ENCODE data around the gene MPHOSPH9. TPM values are rescaled to one million over a fixed set of nuclear protein-coding genes. Genes with fewer than 3 reads are reported as not detected.

Gene MPHOSPH9
- total RNA-seq, 1 experiment from 2014 or later, result 72.3 TPM

GRCh38 chr12:123129621-123130020 is 103.3 kb downstream of the MPHOSPH9 start:
- BruUV-seq (replicated peaks), result no TSS peak
- H3K27ac ChIP-seq (ENCODE audit: low read length), result no peak overlapping the region
- POLR2A ChIA-PET, result no interaction called here
- CTCF ChIA-PET, result no interaction called here
- H3K4me1 ChIP-seq (ENCODE audit: control insufficient read depth, insufficient read depth, low read length), result peaks cover 37% of the 10 kb centered on the region
- H3K4me3 ChIP-seq (ENCODE audit: low read depth in 2 of 2, low read length in 2 of 2), result no peak overlapping the region
- H3K27me3 ChIP-seq (ENCODE audit: control insufficient read depth, insufficient read depth, low read length), result no peaks in the 10 kb centered on the region
- in situ Hi-C loops (cut with HindIII; ENCODE audit: low pct_unique_long_range_greater_than_20kb, low sequenced_read_pairs) (no loop called here), intact Hi-C loops (cut with micrococcal nuclease; ENCODE audit: unreplicated experiment) (no loop called here)
- H3K9me3 ChIP-seq (ENCODE audit: control insufficient read depth, insufficient read depth, low read depth, low read length), result no peaks in the 10 kb centered on the region
- TF ChIP-seq TCF7L2 (IDR thresholded peaks at IDR 0.05; ENCODE audit: low read depth, low read length) (no peak), POLR2AphosphoS5 (IDR thresholded peaks at IDR 0.05; ENCODE audit: low read depth, low read length) (no peak), SIN3A (IDR thresholded peaks at IDR 0.05; ENCODE audit: borderline replicate concordance, insufficient read depth, low read depth, low read length) (no peak), REST (IDR thresholded peaks at IDR 0.05; ENCODE audit: insufficient read depth in 1 of 2, low read depth in 2 of 2, low read length in 1 of 2) (no peak)
- TF ChIP-seq, protein P1, sequence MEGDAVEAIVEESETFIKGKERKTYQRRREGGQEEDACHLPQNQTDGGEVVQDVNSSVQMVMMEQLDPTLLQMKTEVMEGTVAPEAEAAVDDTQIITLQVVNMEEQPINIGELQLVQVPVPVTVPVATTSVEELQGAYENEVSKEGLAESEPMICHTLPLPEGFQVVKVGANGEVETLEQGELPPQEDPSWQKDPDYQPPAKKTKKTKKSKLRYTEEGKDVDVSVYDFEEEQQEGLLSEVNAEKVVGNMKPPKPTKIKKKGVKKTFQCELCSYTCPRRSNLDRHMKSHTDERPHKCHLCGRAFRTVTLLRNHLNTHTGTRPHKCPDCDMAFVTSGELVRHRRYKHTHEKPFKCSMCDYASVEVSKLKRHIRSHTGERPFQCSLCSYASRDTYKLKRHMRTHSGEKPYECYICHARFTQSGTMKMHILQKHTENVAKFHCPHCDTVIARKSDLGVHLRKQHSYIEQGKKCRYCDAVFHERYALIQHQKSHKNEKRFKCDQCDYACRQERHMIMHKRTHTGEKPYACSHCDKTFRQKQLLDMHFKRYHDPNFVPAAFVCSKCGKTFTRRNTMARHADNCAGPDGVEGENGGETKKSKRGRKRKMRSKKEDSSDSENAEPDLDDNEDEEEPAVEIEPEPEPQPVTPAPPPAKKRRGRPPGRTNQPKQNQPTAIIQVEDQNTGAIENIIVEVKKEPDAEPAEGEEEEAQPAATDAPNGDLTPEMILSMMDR (IDR thresholded peaks at IDR 0.05), result no peak
- DNase-seq (ENCODE audit: low read depth, low spot score) (no peak), ATAC-seq (no peak)
- H3K36me3 ChIP-seq (ENCODE audit: control insufficient read depth, insufficient read depth, low read length), result no peaks in the 10 kb centered on the region

DNA sequence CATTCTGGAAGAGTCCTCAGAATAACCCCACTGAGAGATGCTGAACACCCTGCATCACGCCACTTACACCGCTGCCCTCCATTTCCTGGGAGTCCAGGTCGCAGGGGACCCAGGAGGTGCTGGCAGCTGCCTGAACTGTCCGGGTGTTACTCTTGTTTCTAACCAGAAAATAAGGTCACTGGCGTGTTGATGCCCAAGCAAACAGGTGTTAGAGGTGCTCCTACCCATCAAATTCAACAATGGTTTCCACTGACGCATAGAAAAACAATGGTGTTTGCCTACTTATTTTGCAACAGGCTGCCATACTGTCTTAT is 105.8 kb downstream of the MPHOSPH9 start:
- TF ChIP-seq POLR2AphosphoS5 (IDR thresholded peaks at IDR 0.05; ENCODE audit: low read depth, low read length), result no peak
- TF ChIP-seq REST (IDR thresholded peaks at IDR 0.05; ENCODE audit: insufficient read depth in 1 of 2, low read depth in 2 of 2, low read length in 1 of 2), result no peak
- TF ChIP-seq TCF7L2 (IDR thresholded peaks at IDR 0.05; ENCODE audit: low read depth, low read length), result no peak
- Histone ChIP-seq H3K4me1 (ENCODE audit: control insufficient read depth, insufficient read depth, low read length) (peaks cover 24% of the 10 kb centered on the region), H3K9me3 (ENCODE audit: control insufficient read depth, insufficient read depth, low read depth, low read length) (no peaks in the 10 kb centered on the region), H3K27ac (ENCODE audit: low read length) (peak overlapping the region; percentile 78), H3K27me3 (ENCODE audit: control insufficient read depth, insufficient read depth, low read length) (no peaks in the 10 kb centered on the region), H3K36me3 (ENCODE audit: control insufficient read depth, insufficient read depth, low read length) (no peaks in the 10 kb centered on the region), H3K4me3 (ENCODE audit: low read depth in 2 of 2, low read length in 2 of 2) (no peak overlapping the region)
- DNase-seq (ENCODE audit: low read depth, low spot score) (no peak), ATAC-seq (no peak)
- BruUV-seq (replicated peaks), result no TSS peak
- POLR2A ChIA-PET, result interaction anchor here (0.6 kb wide), 1 partner anchor 107 kb away, joined by 3 read pairs; no protein-coding TSS in a partner anchor
- in situ Hi-C loops (cut with HindIII; ENCODE audit: low pct_unique_long_range_greater_than_20kb, low sequenced_read_pairs), result no loop called here
- CTCF ChIA-PET, result no interaction called here
- intact Hi-C loops (cut with micrococcal nuclease; ENCODE audit: unreplicated experiment), result no loop called here
